WTC11 (cell line): ENCODE measurements around the gene RABGAP1. TPM values are rescaled to one million over a fixed set of nuclear protein-coding genes. Genes with fewer than 3 reads are reported as not detected.

Experiments used
- ATAC-seq: fragments of 200-7000 bp; cut with Tn5 transposase; 2 replicates; pipeline ENCODE4 v1.10.0; 2021; ENCODE audit warnings: mild to moderate bottlenecking, moderate library complexity
- CTCF ChIA-PET: fragments of 300-600 bp; sonication (Branson Sonifier 250); formaldehyde crosslinking; loops from one replicate; lab custom pipeline; 2021; ENCODE audit warnings: antibody characterized with exemption; lab: Charles Lee
- POLR2A ChIA-PET: fragments of 350-600 bp; sonication (Branson Sonifier 250); formaldehyde crosslinking; loops from one replicate; lab custom pipeline; 2021; ENCODE audit warnings: antibody characterized with exemption; lab: Charles Lee
- DNase-seq: peaks from one replicate; pipeline ENCODE4 v3.0.0; 2021; ENCODE audit warnings: low spot score
- H3K27ac Mint-ChIP-seq: 2 replicates; pipeline ENCODE4 v1.8.0; 2021; ENCODE audit warnings: mixed read lengths
- H3K27me3 Mint-ChIP-seq: 2 replicates; pipeline ENCODE4 v1.8.0; 2021; ENCODE audit warnings: low read depth, mild to moderate bottlenecking, moderate library complexity, mixed read lengths
- H3K36me3 Mint-ChIP-seq: 2 replicates; pipeline ENCODE4 v1.8.0; 2021; ENCODE audit warnings: mixed read lengths
- H3K4me1 Mint-ChIP-seq: 2 replicates; pipeline ENCODE4 v1.8.0; 2022; ENCODE audit warnings: mixed read lengths
- H3K4me3 Mint-ChIP-seq: 2 replicates; pipeline ENCODE4 v1.8.0; 2021; ENCODE audit warnings: mild to moderate bottlenecking, moderate library complexity, mixed read lengths
- H3K9me3 Mint-ChIP-seq: 2 replicates; pipeline ENCODE4 v1.8.0; 2021; ENCODE audit warnings: mixed read lengths
- ATF1 ChIP-seq: sonication (generic); formaldehyde crosslinking; IDR thresholded peaks from 2 replicates; pipeline ENCODE4 v1.8.1; 2023; ENCODE audit warnings: mild to moderate bottlenecking, moderate library complexity, missing genetic modification reagents
- ATF3 ChIP-seq: sonication (generic); formaldehyde crosslinking; conservative IDR thresholded peaks from 2 replicates; pipeline ENCODE4 v1.8.1; 2022; ENCODE audit warnings: mild to moderate bottlenecking, missing genetic modification reagents
- CREB1 ChIP-seq: sonication (generic); formaldehyde crosslinking; IDR thresholded peaks from 2 replicates; pipeline ENCODE4 v1.8.0; 2023; ENCODE audit warnings: mild to moderate bottlenecking, missing genetic modification reagents
- EMX1 ChIP-seq: fragments of 250-450 bp; sonication (Bioruptor Pico); IDR thresholded peaks from 2 replicates; pipeline ENCODE4 v1.8.0; 2021; ENCODE audit warnings: mild to moderate bottlenecking
- FOXK1 ChIP-seq: sonication (generic); formaldehyde crosslinking; IDR thresholded peaks from 2 replicates; pipeline ENCODE4 v1.8.0; 2022; ENCODE audit warnings: mild to moderate bottlenecking, moderate library complexity, missing genetic modification reagents
- FOXP1 ChIP-seq: sonication (generic); formaldehyde crosslinking; IDR thresholded peaks from 2 replicates; pipeline ENCODE4 v1.8.0; 2022; ENCODE audit warnings: missing genetic modification reagents, mild to moderate bottlenecking, moderate library complexity, borderline replicate concordance
- GTF2I ChIP-seq: fragments of 250-450 bp; sonication (Bioruptor Pico); conservative IDR thresholded peaks from 2 replicates; pipeline ENCODE4 v1.4.0; 2021; ENCODE audit warnings: mild to moderate bottlenecking
- MAX ChIP-seq: sonication (generic); formaldehyde crosslinking; IDR thresholded peaks from 2 replicates; pipeline ENCODE4 v1.8.0; 2022; ENCODE audit warnings: mild to moderate bottlenecking, missing genetic modification reagents
- MLX ChIP-seq: sonication (generic); formaldehyde crosslinking; IDR thresholded peaks from 2 replicates; pipeline ENCODE4 v1.8.1; 2023; ENCODE audit warnings: mild to moderate bottlenecking, missing genetic modification reagents, moderate library complexity
- NFYB ChIP-seq: sonication (generic); formaldehyde crosslinking; conservative IDR thresholded peaks from 2 replicates; pipeline ENCODE4 v1.8.0; 2022; ENCODE audit warnings: low read depth, missing genetic modification reagents
- NR1H2 ChIP-seq: sonication (generic); formaldehyde crosslinking; IDR thresholded peaks from 2 replicates; pipeline ENCODE4 v1.9.0; 2021; ENCODE audit warnings: mild to moderate bottlenecking, moderate library complexity, missing genetic modification reagents
- NR2C2 ChIP-seq: sonication (generic); formaldehyde crosslinking; IDR thresholded peaks from 2 replicates; pipeline ENCODE4 v1.8.0; 2022; ENCODE audit warnings: mild to moderate bottlenecking, missing genetic modification reagents
- SOX15 ChIP-seq: fragments of 250-450 bp; sonication (Bioruptor Pico); IDR thresholded peaks from 2 replicates; pipeline ENCODE4 v1.9.0; 2021; ENCODE audit warnings: mild to moderate bottlenecking
- SP1 ChIP-seq: sonication (generic); formaldehyde crosslinking; conservative IDR thresholded peaks from 2 replicates; pipeline ENCODE4 v1.8.1; 2022; ENCODE audit warnings: missing genetic modification reagents
- STAT6 ChIP-seq: sonication (generic); formaldehyde crosslinking; conservative IDR thresholded peaks from 2 replicates; pipeline ENCODE4 v1.8.1; 2023; ENCODE audit warnings: mild to moderate bottlenecking, low read depth, missing genetic modification reagents, moderate library complexity
- ZNF121 ChIP-seq: sonication (generic); formaldehyde crosslinking; IDR thresholded peaks from 2 replicates; pipeline ENCODE4 v1.8.0; 2023; ENCODE audit warnings: missing genetic modification reagents
- ZNF138 ChIP-seq: sonication (generic); formaldehyde crosslinking; conservative IDR thresholded peaks from 2 replicates; pipeline ENCODE4 v1.8.1; 2022; ENCODE audit warnings: mild to moderate bottlenecking, moderate library complexity, missing genetic modification reagents
- ZNF232 ChIP-seq: sonication (generic); formaldehyde crosslinking; IDR thresholded peaks from 2 replicates; pipeline ENCODE4 v1.8.0; 2022; ENCODE audit warnings: mild to moderate bottlenecking, missing genetic modification reagents
- ZNF425 ChIP-seq: fragments of 250-450 bp; sonication (Bioruptor Pico); conservative IDR thresholded peaks from 2 replicates; pipeline ENCODE4 v1.9.0; 2021; ENCODE audit warnings: mild to moderate bottlenecking
- total RNA-seq: library from RNA; stranded (reverse); gene quantifications from 3 replicates; pipeline ENCODE4 v1.2.3, GENCODE V29; 2021
- TF ChIP-seq, protein P1 (sequence below): sonication (generic); formaldehyde crosslinking; IDR thresholded peaks from 2 replicates; pipeline ENCODE4 v1.8.1; 2022; ENCODE audit warnings: mild to moderate bottlenecking, moderate library complexity, missing genetic modification reagents
- TF ChIP-seq, protein P2 (sequence below): sonication (generic); formaldehyde crosslinking; IDR thresholded peaks from 2 replicates; pipeline ENCODE4 v1.8.1; 2022; ENCODE audit warnings: mild to moderate bottlenecking, missing genetic modification reagents, moderate library complexity, borderline replicate concordance
- TF ChIP-seq, protein P3 (sequence below): sonication (generic); formaldehyde crosslinking; IDR thresholded peaks from 2 replicates; pipeline ENCODE4 v1.8.1; 2023; ENCODE audit warnings: mild to moderate bottlenecking, moderate library complexity, missing genetic modification reagents
- TF ChIP-seq, protein P4 (sequence below): fragments of 250-450 bp; sonication (Bioruptor Pico); IDR thresholded peaks from 2 replicates; pipeline ENCODE4 v1.9.0; 2021; ENCODE audit warnings: mild to moderate bottlenecking

RABGAP1 gene
- total RNA-seq, 1 experiment from 2014 or later: 38.1 TPM

DNA sequence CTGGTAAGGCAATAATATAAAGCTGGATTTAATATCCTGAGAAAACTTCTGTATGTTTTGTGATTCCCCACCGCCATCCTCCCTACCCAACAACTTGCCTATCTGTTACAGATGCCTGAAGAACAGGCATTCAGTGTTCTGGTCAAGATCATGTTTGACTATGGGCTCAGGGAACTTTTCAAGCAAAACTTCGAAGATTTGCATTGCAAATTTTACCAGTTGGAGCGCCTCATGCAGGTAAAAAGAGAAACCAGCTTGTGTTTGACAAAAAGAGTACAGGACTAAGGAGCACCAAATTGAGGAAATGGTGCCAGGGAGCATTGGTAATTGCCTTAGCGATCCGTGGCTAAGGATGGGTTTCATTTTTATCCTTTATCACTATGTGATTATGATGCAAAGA, 132.6 kb downstream of the RABGAP1 start (continued):
- TF ChIP-seq MAX (CRISPR knock-in tag): no peak
- TF ChIP-seq SOX15: no peak
- no peak for TF ChIP-seq NR2C2 (CRISPR knock-in tag)
- no peak for TF ChIP-seq SP1
- no peak for TF ChIP-seq FOXP1 (CRISPR knock-in tag)
- TF ChIP-seq ZNF121 (CRISPR knock-in tag): no peak
- TF ChIP-seq MLX (CRISPR knock-in tag): no peak
- no peak for TF ChIP-seq FOXK1 (CRISPR knock-in tag)
- TF ChIP-seq NR1H2: no peak

GRCh38 chr9:123073991-123074422, 133.2 kb downstream of the RABGAP1 start:
- no peak for ATAC-seq
- Mint-ChIP-seq H3K4me3 (0 out of 2 replicates have a peak overlapping the region, but pooled peaks have one; percentile 1), H3K36me3 (peaks cover 22% of the 10 kb centered on the region), H3K27ac (peak overlapping the region; percentile 96; the same call in 1 of the 2 replicates), H3K9me3 (no peaks in the 10 kb centered on the region)
- CTCF ChIA-PET: interaction anchor here (0.5 to 1.6 kb wide), 4 partner anchors 8 to 275 kb away, joined by 3 to 9 read pairs (median 4); no protein-coding TSS in a partner anchor
- TF ChIP-seq ZNF138: no peak
- no peak for TF ChIP-seq GTF2I (CRISPR knock-in tag)
- TF ChIP-seq, protein P1, sequence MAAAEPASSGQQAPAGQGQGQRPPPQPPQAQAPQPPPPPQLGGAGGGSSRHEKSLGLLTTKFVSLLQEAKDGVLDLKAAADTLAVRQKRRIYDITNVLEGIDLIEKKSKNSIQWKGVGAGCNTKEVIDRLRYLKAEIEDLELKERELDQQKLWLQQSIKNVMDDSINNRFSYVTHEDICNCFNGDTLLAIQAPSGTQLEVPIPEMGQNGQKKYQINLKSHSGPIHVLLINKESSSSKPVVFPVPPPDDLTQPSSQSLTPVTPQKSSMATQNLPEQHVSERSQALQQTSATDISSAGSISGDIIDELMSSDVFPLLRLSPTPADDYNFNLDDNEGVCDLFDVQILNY (CRISPR knock-in tag): no peak
- no peak for TF ChIP-seq CREB1 (CRISPR knock-in tag)
- TF ChIP-seq STAT6 (CRISPR knock-in tag): no peak
- TF ChIP-seq, all 79 proteins: peak for 0
- H3K4me1 Mint-ChIP-seq: peaks cover 70% of the 10 kb centered on the region
- POLR2A ChIA-PET: interaction anchor here (1.1 kb wide), 1 partner anchor 161 kb away, joined by 3 read pairs; the partner anchor contains the start of gene ZBTB6
- no peaks in the 10 kb centered on the region for H3K27me3 Mint-ChIP-seq
- no peak for DNase-seq

DNA sequence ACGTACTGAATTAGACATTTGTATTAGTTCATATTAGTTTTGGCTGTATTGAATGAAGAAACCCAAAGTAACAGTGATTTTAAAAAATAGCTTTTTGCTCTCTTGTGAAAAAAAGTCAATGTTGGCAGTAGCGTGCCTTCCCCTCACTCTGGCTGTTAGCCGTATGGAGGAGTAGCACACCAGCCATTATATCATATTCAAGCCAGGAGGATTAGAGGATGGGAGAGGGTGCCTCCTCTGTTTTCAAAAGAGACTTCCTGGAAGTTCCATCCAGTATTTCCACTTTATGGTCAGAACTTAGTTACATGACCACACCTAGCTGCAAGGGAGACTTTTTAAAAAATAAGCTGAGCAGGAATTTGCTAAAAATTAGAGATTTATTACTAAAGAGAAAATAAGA, 133.8 kb downstream of the RABGAP1 start:
- CTCF ChIA-PET: interaction anchor here (1.6 to 1.9 kb wide), 2 partner anchors 8 to 11 kb away, joined by 4 to 5 read pairs; no protein-coding TSS in a partner anchor
- H3K9me3 Mint-ChIP-seq: no peaks in the 10 kb centered on the region
- no peak for ATAC-seq
- TF ChIP-seq, protein P2, sequence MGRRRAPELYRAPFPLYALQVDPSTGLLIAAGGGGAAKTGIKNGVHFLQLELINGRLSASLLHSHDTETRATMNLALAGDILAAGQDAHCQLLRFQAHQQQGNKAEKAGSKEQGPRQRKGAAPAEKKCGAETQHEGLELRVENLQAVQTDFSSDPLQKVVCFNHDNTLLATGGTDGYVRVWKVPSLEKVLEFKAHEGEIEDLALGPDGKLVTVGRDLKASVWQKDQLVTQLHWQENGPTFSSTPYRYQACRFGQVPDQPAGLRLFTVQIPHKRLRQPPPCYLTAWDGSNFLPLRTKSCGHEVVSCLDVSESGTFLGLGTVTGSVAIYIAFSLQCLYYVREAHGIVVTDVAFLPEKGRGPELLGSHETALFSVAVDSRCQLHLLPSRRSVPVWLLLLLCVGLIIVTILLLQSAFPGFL: no peak
- TF ChIP-seq ZNF425 (no peak), NFYB (no peak), ATF1 (CRISPR knock-in tag) (no peak), MLX (CRISPR knock-in tag) (no peak), EMX1 (no peak), ZNF232 (no peak), ATF3 (no peak)
- TF ChIP-seq, protein P3, sequence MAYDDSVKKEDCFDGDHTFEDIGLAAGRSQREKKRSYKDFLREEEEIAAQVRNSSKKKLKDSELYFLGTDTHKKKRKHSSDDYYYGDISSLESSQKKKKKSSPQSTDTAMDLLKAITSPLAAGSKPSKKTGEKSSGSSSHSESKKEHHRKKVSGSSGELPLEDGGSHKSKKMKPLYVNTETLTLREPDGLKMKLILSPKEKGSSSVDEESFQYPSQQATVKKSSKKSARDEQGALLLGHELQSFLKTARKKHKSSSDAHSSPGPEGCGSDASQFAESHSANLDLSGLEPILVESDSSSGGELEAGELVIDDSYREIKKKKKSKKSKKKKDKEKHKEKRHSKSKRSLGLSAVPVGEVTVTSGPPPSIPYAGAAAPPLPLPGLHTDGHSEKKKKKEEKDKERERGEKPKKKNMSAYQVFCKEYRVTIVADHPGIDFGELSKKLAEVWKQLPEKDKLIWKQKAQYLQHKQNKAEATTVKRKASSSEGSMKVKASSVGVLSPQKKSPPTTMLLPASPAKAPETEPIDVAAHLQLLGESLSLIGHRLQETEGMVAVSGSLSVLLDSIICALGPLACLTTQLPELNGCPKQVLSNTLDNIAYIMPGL (CRISPR knock-in tag): no peak
- TF ChIP-seq, protein P4, sequence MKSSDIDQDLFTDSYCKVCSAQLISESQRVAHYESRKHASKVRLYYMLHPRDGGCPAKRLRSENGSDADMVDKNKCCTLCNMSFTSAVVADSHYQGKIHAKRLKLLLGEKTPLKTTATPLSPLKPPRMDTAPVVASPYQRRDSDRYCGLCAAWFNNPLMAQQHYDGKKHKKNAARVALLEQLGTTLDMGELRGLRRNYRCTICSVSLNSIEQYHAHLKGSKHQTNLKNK: no peak

More for the DNA sequence above, 133.8 kb downstream of the RABGAP1 start:
- DNase-seq: no peak
- peak overlapping the region; percentile 67; the same call in 1 of the 2 replicates for H3K27ac Mint-ChIP-seq
- POLR2A ChIA-PET: interaction anchor here (1.1 kb wide), 1 partner anchor 162 kb away, joined by 3 read pairs; the partner anchor contains the start of gene ZBTB6
- peaks cover 26% of the 10 kb centered on the region for H3K36me3 Mint-ChIP-seq
- no peak overlapping the region for H3K4me3 Mint-ChIP-seq
- H3K27me3 Mint-ChIP-seq: no peaks in the 10 kb centered on the region
- H3K4me1 Mint-ChIP-seq: peaks cover 72% of the 10 kb centered on the region
